Measurements from ENCODE around the gene BICRA.

Gene BICRA

DNA sequence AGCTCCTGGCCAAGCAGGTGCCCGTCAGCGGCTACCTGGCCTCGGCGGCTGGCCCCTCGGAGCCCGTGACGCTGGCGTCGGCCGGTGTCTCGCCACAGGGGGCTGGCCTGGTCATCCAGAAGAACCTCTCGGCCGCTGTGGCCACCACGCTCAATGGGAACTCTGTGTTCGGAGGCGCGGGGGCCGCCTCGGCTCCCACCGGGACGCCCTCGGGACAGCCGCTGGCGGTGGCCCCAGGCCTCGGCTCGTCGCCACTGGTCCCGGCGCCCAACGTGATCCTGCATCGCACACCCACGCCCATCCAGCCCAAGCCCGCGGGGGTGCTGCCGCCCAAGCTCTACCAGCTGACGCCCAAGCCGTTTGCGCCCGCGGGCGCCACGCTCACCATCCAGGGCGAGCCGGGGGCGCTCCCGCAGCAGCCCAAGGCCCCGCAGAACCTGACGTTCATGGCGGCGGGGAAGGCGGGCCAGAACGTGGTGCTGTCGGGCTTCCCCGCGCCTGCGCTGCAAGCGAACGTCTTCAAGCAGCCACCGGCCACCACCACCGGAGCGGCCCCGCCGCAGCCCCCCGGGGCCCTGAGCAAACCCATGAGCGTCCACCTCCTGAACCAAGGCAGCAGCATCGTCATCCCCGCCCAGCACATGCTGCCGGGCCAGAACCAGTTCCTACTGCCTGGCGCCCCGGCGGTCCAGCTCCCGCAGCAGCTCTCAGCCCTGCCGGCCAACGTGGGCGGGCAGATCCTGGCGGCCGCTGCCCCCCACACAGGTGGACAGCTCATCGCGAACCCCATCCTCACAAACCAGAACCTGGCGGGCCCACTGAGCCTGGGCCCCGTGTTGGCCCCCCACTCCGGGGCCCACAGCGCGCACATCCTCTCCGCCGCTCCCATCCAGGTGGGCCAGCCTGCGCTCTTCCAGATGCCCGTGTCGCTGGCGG is 71.3 kb downstream of the BICRA start:
- Histone ChIP-seq H3K4me1 (ENCODE audit: control insufficient read depth, insufficient read depth, low read length) (no peaks in the 10 kb centered on the region), H3K4me3 (ENCODE audit: low read length in 2 of 2) (no peak overlapping the region), H3K9ac (ENCODE audit: low read length in 2 of 2) (no peak overlapping the region), H3K27ac (ENCODE audit: low read length) (no peak overlapping the region), H3K27me3 (ENCODE audit: control insufficient read depth in 1 of 2, insufficient read depth in 2 of 2, low read length in 2 of 2) (no peaks in the 10 kb centered on the region), H3K9me3 (ENCODE audit: control insufficient read depth in 2 of 2, low read length in 2 of 2) (no peaks in the 10 kb centered on the region), H3K36me3 (ENCODE audit: control insufficient read depth in 2 of 2, insufficient read depth in 2 of 2, low read length in 2 of 2) (peaks cover 13 to 14% of the 10 kb centered on the region in 2 donors)

DNA sequence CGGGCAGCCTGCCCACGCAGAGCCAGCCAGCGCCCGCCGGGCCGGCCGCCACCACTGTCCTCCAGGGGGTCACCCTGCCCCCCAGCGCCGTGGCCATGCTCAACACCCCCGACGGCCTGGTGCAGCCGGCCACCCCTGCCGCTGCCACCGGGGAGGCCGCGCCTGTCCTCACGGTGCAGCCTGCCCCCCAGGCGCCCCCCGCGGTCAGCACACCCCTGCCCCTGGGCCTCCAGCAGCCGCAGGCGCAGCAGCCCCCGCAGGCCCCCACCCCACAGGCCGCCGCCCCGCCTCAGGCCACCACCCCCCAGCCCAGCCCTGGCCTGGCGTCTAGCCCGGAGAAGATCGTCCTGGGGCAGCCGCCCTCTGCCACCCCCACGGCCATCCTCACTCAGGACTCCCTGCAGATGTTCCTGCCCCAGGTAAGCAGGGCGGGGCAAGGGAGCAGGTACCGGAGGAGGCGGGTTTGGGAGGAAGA is 72.0 kb downstream of the BICRA start:
- H3K27ac ChIP-seq (ENCODE audit: low read length) = no peak overlapping the region

DNA sequence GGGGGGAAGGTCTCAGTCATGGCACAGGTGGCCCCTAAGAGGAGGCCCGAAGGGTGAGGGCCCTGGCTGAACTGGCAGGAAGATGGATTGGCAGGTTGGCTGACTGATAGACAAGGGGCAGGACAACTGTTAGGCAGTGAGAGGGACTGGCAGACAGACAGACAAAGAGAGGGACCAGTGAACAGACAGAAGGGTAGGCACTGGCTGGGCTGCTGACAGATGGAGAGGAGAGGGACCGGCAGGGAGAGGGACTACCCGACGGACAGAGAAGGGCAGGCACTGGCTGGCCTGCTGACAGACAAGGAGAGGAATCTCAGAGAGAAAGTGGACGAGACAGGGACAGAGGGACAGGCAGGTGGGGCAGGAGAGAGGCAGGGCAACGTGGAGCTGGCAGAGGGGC is 72.5 kb downstream of the BICRA start:
- no peaks in the 10 kb centered on the region for H3K4me1 ChIP-seq (ENCODE audit: control insufficient read depth, insufficient read depth, low read length)
- H3K9me3 ChIP-seq (ENCODE audit: control insufficient read depth in 2 of 2, low read length in 2 of 2) = no peaks in the 10 kb centered on the region
- H3K36me3 ChIP-seq (ENCODE audit: control insufficient read depth in 2 of 2, insufficient read depth in 2 of 2, low read length in 2 of 2) = peaks cover 11 to 13% of the 10 kb centered on the region in 2 donors
- no peak overlapping the region for H3K9ac ChIP-seq (ENCODE audit: low read length in 2 of 2)
- H3K4me3 ChIP-seq (ENCODE audit: low read length in 2 of 2) = no peak overlapping the region
- no peaks in the 10 kb centered on the region for H3K27me3 ChIP-seq (ENCODE audit: control insufficient read depth in 1 of 2, insufficient read depth in 2 of 2, low read length in 2 of 2)
- no peak overlapping the region for H3K27ac ChIP-seq (ENCODE audit: low read length)

More for the DNA sequence above, 72.0 kb downstream of the BICRA start:
- Histone ChIP-seq H3K9me3 (ENCODE audit: control insufficient read depth in 2 of 2, low read length in 2 of 2) (no peaks in the 10 kb centered on the region), H3K4me1 (ENCODE audit: control insufficient read depth, insufficient read depth, low read length) (no peaks in the 10 kb centered on the region), H3K27me3 (ENCODE audit: control insufficient read depth in 1 of 2, insufficient read depth in 2 of 2, low read length in 2 of 2) (no peaks in the 10 kb centered on the region), H3K4me3 (ENCODE audit: low read length in 2 of 2) (no peak overlapping the region), H3K9ac (ENCODE audit: low read length in 2 of 2) (no peak overlapping the region), H3K36me3 (ENCODE audit: control insufficient read depth in 2 of 2, insufficient read depth in 2 of 2, low read length in 2 of 2) (peaks cover 11 to 13% of the 10 kb centered on the region in 2 donors)

DNA sequence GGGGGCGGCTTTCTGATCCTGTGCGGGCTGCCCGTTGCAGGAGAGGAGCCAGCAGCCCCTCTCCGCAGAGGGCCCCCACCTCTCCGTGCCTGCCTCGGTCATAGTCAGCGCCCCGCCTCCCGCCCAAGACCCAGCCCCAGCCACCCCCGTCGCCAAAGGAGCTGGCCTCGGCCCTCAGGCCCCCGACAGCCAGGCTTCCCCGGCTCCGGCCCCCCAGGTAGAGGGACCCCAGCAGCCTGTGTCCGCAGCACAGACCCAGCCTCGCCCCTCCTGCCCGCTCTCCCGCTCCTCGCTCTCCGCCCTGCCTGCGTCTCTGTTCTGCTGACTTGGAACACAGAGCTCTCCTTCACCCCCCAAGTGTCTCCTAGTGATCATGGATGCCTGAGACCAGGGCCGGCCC is 73.0 kb downstream of the BICRA start:
- Histone ChIP-seq H3K36me3 (ENCODE audit: control insufficient read depth in 2 of 2, insufficient read depth in 2 of 2, low read length in 2 of 2) (peaks cover 7 to 13% of the 10 kb centered on the region in 2 donors), H3K4me1 (ENCODE audit: control insufficient read depth, insufficient read depth, low read length) (no peaks in the 10 kb centered on the region), H3K9ac (ENCODE audit: low read length in 2 of 2) (no peak overlapping the region), H3K4me3 (ENCODE audit: low read length in 2 of 2) (no peak overlapping the region), H3K27ac (ENCODE audit: low read length) (no peak overlapping the region), H3K9me3 (ENCODE audit: control insufficient read depth in 2 of 2, low read length in 2 of 2) (no peaks in the 10 kb centered on the region), H3K27me3 (ENCODE audit: control insufficient read depth in 1 of 2, insufficient read depth in 2 of 2, low read length in 2 of 2) (no peaks in the 10 kb centered on the region)

DNA sequence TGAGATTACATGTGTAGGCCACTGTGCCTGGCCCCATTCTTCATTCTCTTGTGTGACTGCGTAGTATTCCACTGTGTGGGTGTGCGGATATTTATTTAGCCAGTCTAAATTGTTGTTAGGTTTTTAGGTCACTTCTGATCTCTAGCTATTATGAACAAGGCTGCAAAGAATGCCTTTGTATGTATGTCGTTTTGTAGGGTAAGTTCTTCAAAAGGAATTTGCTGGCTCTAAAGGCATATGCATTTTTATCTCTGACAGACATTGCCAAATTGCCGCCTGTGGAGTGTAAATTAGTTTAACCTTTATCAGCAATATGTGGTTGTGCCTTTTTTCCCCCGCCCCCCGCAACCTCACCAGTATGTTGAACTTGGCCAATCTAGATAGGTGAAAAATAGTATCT is 74.0 kb downstream of the BICRA start:
- H3K4me1 ChIP-seq (ENCODE audit: control insufficient read depth, insufficient read depth, low read length) = no peaks in the 10 kb centered on the region
- no peak overlapping the region for H3K4me3 ChIP-seq (ENCODE audit: low read length in 2 of 2)
- H3K27me3 ChIP-seq (ENCODE audit: control insufficient read depth in 1 of 2, insufficient read depth in 2 of 2, low read length in 2 of 2) = no peaks in the 10 kb centered on the region
- H3K27ac ChIP-seq (ENCODE audit: low read length) = no peak overlapping the region
- H3K9me3 ChIP-seq (ENCODE audit: control insufficient read depth in 2 of 2, low read length in 2 of 2) = no peaks in the 10 kb centered on the region
- H3K9ac ChIP-seq (ENCODE audit: low read length in 2 of 2) = no peak overlapping the region
- H3K36me3 ChIP-seq (ENCODE audit: control insufficient read depth in 2 of 2, insufficient read depth in 2 of 2, low read length in 2 of 2) = peaks cover 5 to 8% of the 10 kb centered on the region in 2 donors

DNA sequence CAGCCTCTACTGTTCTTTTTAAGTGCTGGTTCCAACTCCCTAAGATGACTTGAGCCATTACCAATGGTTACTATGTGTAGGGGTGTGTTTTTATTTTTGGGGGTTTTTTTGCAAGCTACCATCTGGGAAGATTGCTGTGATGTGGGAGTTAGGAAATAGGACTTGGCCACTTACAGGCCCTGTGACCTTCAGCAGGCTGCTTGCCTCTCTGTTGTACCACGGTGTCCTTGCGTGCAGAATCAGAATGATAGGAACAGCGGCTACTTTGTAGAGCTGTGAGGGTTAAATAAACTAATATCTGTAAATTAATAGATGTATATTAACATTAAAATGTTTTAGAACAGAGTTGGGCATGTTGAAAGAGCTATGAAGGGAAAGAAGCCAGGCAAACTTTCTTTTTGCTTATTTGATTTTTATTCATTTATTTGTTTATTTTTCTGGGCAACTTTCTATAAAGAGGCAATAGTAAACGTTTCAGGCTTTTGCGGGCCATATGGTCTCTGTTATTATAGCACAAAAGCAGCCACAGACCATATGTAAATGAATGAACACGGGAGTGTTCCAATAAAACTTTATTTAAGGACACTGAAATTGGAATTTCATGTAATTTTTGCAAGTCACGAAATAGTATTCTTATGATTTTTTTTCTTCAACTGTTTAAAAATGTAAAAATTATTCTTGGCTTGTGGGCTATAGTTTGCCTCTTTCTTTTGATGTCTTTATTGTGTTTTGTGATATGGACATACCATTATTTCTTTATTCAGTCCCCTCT is 77.9 kb downstream of the BICRA start:
- Histone ChIP-seq H3K36me3 (ENCODE audit: control insufficient read depth in 2 of 2, insufficient read depth in 2 of 2, low read length in 2 of 2) (peaks cover 7 to 8% of the 10 kb centered on the region in 2 donors), H3K27me3 (ENCODE audit: control insufficient read depth in 1 of 2, insufficient read depth in 2 of 2, low read length in 2 of 2) (no peaks in the 10 kb centered on the region), H3K4me1 (ENCODE audit: control insufficient read depth, insufficient read depth, low read length) (no peaks in the 10 kb centered on the region), H3K4me3 (ENCODE audit: low read length in 2 of 2) (no peak overlapping the region), H3K9me3 (ENCODE audit: control insufficient read depth in 2 of 2, low read length in 2 of 2) (peaks cover 0 to 2% of the 10 kb centered on the region in 2 donors), H3K27ac (ENCODE audit: low read length) (no peak overlapping the region), H3K9ac (ENCODE audit: low read length in 2 of 2) (no peak overlapping the region)

DNA sequence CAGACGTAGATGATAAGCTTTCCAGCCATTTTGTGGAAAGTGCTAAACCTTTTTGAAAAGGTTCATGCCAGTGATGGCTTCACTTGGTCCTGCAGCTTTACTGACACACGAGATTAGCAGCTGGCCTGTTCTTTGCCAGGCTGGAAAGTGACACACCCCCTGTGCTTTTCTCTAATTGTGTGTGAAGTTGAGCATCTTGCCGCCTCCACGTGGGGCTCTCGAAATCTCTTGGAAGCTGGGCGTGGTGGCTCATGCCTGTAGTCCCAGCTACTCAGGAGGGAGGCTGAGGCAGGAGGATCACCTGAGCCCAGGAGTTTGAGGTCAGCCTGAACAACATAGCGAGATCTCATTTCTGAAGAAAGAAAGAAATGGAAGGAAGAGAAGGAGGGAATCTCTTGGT is 79.0 kb downstream of the BICRA start:
- Histone ChIP-seq H3K27me3 (ENCODE audit: control insufficient read depth in 1 of 2, insufficient read depth in 2 of 2, low read length in 2 of 2) (no peaks in the 10 kb centered on the region), H3K27ac (ENCODE audit: low read length) (no peak overlapping the region), H3K9me3 (ENCODE audit: control insufficient read depth in 2 of 2, low read length in 2 of 2) (peaks cover 0 to 2% of the 10 kb centered on the region in 2 donors), H3K4me1 (ENCODE audit: control insufficient read depth, insufficient read depth, low read length) (no peaks in the 10 kb centered on the region), H3K36me3 (ENCODE audit: control insufficient read depth in 2 of 2, insufficient read depth in 2 of 2, low read length in 2 of 2) (peaks cover 7 to 9% of the 10 kb centered on the region in 2 donors), H3K9ac (ENCODE audit: low read length in 2 of 2) (no peak overlapping the region), H3K4me3 (ENCODE audit: low read length in 2 of 2) (no peak overlapping the region)

DNA sequence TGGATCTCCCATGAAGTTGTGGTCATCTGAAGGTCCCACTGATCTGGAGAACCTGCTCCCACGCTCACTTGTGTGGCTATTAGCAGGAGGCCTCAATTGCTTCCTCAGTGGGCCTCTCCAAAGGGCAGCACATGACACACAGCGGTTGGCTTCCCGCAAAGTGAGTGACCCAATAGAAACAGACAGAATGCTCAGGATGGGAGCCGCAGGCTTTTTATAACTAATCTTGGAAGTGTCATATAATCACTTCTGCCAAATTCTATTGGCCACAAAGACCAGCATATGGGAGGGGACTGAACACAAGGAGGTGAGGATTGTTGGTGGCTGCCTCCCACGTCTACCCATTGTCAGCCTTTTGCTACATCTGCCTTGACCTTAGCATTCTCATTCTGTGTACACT is 82.2 kb downstream of the BICRA start:
- no peaks in the 10 kb centered on the region for H3K4me1 ChIP-seq (ENCODE audit: control insufficient read depth, insufficient read depth, low read length)
- H3K9ac ChIP-seq (ENCODE audit: low read length in 2 of 2) = no peak overlapping the region
- no peak overlapping the region for H3K4me3 ChIP-seq (ENCODE audit: low read length in 2 of 2)
- peaks cover 5 to 9% of the 10 kb centered on the region in 2 donors for H3K36me3 ChIP-seq (ENCODE audit: control insufficient read depth in 2 of 2, insufficient read depth in 2 of 2, low read length in 2 of 2)
- no peak overlapping the region for H3K27ac ChIP-seq (ENCODE audit: low read length)
- peaks cover 0 to 2% of the 10 kb centered on the region in 2 donors for H3K9me3 ChIP-seq (ENCODE audit: control insufficient read depth in 2 of 2, low read length in 2 of 2)
- no peaks in the 10 kb centered on the region for H3K27me3 ChIP-seq (ENCODE audit: control insufficient read depth in 1 of 2, insufficient read depth in 2 of 2, low read length in 2 of 2)

DNA sequence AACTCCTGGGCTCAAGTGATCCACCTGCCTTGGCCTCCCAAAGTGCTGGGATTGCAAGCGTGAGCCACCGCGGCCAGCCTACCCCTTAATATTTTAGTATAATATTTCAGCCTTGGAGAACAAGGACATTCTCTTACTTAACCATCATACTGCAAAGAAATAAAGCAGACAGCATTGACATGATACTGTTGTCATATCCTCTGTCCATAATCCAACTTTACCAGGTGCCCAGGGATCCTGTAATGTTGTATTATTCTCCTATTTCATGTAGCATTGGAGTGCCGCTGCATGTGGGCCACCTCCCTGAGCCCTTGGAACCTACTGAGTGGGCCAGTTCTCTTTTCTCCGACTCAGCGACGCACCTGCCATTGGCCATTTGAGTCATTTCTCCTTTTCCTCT is 82.8 kb downstream of the BICRA start:
- H3K27ac ChIP-seq (ENCODE audit: low read length) = no peak overlapping the region
- peaks cover 0 to 2% of the 10 kb centered on the region in 2 donors for H3K9me3 ChIP-seq (ENCODE audit: control insufficient read depth in 2 of 2, low read length in 2 of 2)
- H3K36me3 ChIP-seq (ENCODE audit: control insufficient read depth in 2 of 2, insufficient read depth in 2 of 2, low read length in 2 of 2) = peaks cover 5 to 9% of the 10 kb centered on the region in 2 donors
- no peaks in the 10 kb centered on the region for H3K4me1 ChIP-seq (ENCODE audit: control insufficient read depth, insufficient read depth, low read length)
- H3K4me3 ChIP-seq (ENCODE audit: low read length in 2 of 2) = no peak overlapping the region
- no peak overlapping the region for H3K9ac ChIP-seq (ENCODE audit: low read length in 2 of 2)
- H3K27me3 ChIP-seq (ENCODE audit: control insufficient read depth in 1 of 2, insufficient read depth in 2 of 2, low read length in 2 of 2) = no peaks in the 10 kb centered on the region

DNA sequence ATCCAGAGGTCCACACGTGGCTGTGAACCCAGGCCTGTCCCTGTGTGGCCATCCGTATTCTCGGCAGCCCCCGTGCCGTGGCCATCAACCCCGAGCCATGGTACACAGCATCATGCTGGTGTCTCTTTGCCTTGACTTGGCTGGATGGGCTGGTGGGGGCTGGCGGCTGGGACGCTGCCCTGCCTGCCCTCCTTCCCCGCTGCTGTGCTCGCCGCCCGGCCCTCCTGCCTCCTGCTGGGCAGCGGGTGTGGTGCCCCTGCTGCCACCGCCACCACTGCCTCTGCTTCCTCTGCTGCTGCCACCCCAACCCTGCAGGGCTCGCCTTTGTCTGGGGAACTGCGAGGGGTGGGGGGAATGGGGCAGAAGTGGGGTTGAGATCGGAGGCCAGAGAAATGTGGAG is 84.6 kb downstream of the BICRA start:
- Histone ChIP-seq H3K4me1 (ENCODE audit: control insufficient read depth, insufficient read depth, low read length) (no peaks in the 10 kb centered on the region), H3K9me3 (ENCODE audit: control insufficient read depth in 2 of 2, low read length in 2 of 2) (peaks cover 0 to 2% of the 10 kb centered on the region in 2 donors), H3K36me3 (ENCODE audit: control insufficient read depth in 2 of 2, insufficient read depth in 2 of 2, low read length in 2 of 2) (peaks cover 5 to 9% of the 10 kb centered on the region in 2 donors), H3K4me3 (ENCODE audit: low read length in 2 of 2) (no peak overlapping the region), H3K27me3 (ENCODE audit: control insufficient read depth in 1 of 2, insufficient read depth in 2 of 2, low read length in 2 of 2) (no peaks in the 10 kb centered on the region), H3K27ac (ENCODE audit: low read length) (no peak overlapping the region), H3K9ac (ENCODE audit: low read length in 2 of 2) (no peak overlapping the region)
